ENCODE measurements around the gene RNU1-3.
"Not testable (repeated sequence)": the region's sequence is repeated elsewhere in the genome, so short reads cannot be mapped to it uniquely, and the experiment has no call there.

Gene RNU1-3

GRCh38 chr1:16666502-16667413, at the start of gene RNU1-3:
Gene RNU1-3, minus strand, starts transcription at chr1:16666948.
- not testable (repeated sequence) for DNase-seq

- DNase-seq: not testable (repeated sequence)
Observed at GRCh38 chr1:16713480-16713879, 46.7 kb upstream of the RNU1-3 start.

- DNase-seq: not testable (repeated sequence)
Observed at GRCh38 chr1:16712984-16713383, 46.2 kb upstream of the RNU1-3 start.

- not testable (repeated sequence) for DNase-seq
Observed at GRCh38 chr1:16712582-16712981, 45.8 kb upstream of the RNU1-3 start.

- DNase-seq: not testable (repeated sequence)
Observed at GRCh38 chr1:16712131-16712530, 45.4 kb upstream of the RNU1-3 start.

GRCh38 chr1:16710618-16711017, 43.9 kb upstream of the RNU1-3 start:
- peak; percentile 38 for DNase-seq

GRCh38 chr1:16709659-16710087, 42.9 kb upstream of the RNU1-3 start:
- DNase-seq: peak; percentile 26

GRCh38 chr1:16708704-16709103, 42.0 kb upstream of the RNU1-3 start:
- not testable (repeated sequence) for DNase-seq

- DNase-seq: not testable (repeated sequence)
Observed at GRCh38 chr1:16707130-16708093, 40.7 kb upstream of the RNU1-3 start.

- DNase-seq: not testable (repeated sequence)
Observed at GRCh38 chr1:16706302-16706701, 39.6 kb upstream of the RNU1-3 start.

GRCh38 chr1:16704502-16705100, 37.9 kb upstream of the RNU1-3 start:
- DNase-seq: not testable (repeated sequence)

- not testable (repeated sequence) for DNase-seq
Observed at GRCh38 chr1:16704076-16704475, 37.3 kb upstream of the RNU1-3 start.

GRCh38 chr1:16703602-16704001, 36.9 kb upstream of the RNU1-3 start:
- DNase-seq: not testable (repeated sequence)

- DNase-seq: not testable (repeated sequence)
Observed at GRCh38 chr1:16703141-16703540, 36.4 kb upstream of the RNU1-3 start.

- DNase-seq: not testable (repeated sequence)
Observed at GRCh38 chr1:16702280-16702679, 35.5 kb upstream of the RNU1-3 start.

- not testable (repeated sequence) for DNase-seq
Observed at GRCh38 chr1:16701189-16701588, 34.4 kb upstream of the RNU1-3 start.

- not testable (repeated sequence) for DNase-seq
Observed at GRCh38 chr1:16700138-16700895, 33.6 kb upstream of the RNU1-3 start.

- DNase-seq: not testable (repeated sequence)
Observed at GRCh38 chr1:16699440-16699839, 32.7 kb upstream of the RNU1-3 start.

- DNase-seq: not testable (repeated sequence)
Observed at GRCh38 chr1:16697152-16697551, 30.4 kb upstream of the RNU1-3 start.

GRCh38 chr1:16696507-16697150, 29.9 kb upstream of the RNU1-3 start:
- peak; percentile 77 for DNase-seq

- not testable (repeated sequence) for DNase-seq
Observed at GRCh38 chr1:16694308-16694702, 27.6 kb upstream of the RNU1-3 start.

Data from RPMI8226 (cell line).